Transverse colon (tissue), 4 donors: ENCODE measurements around the gene MCOLN3. TPM values are rescaled to one million over a fixed set of nuclear protein-coding genes. Genes with fewer than 3 reads are reported as not detected.

Experiments used
- DNase-seq: peaks from one replicate; pipeline ENCODE4 v3.0.0-alpha.2; 2019
- H3K27ac ChIP-seq, 4 donors: fragments of 200-600 bp; sonication (generic); 2 replicates each; pipeline ENCODE4 v1.5.1; 2016 to 2018; ENCODE audit warnings: inconsistent platforms in 4 of 4
- H3K27me3 ChIP-seq: fragments of 200-600 bp; sonication (generic); 2 replicates; pipeline ENCODE4 v1.5.1; 2017; ENCODE audit warnings: inconsistent platforms
- H3K36me3 ChIP-seq, 4 donors: fragments of 200-600 bp; sonication (generic); 2 replicates each; pipeline ENCODE4 v1.5.1; 2017 to 2019; ENCODE audit warnings: inconsistent platforms in 4 of 4
- H3K4me1 ChIP-seq, 4 donors: fragments of 200-600 bp; sonication (generic); 2 replicates each; pipeline ENCODE4 v1.5.1; 2017 to 2020; ENCODE audit warnings: inconsistent platforms in 4 of 4
- H3K4me3 ChIP-seq, 4 donors: fragments of 200-600 bp; sonication (generic); 1 replicate in 1 of 4; 2 replicates in 3 of 4; pipeline versions ENCODE4 v1.5.1 to v1.6.1; 2017 to 2019; ENCODE audit warnings: inconsistent platforms in 4 of 4
- H3K9me3 ChIP-seq, 2 donors: fragments of 200-600 bp; sonication (generic); 2 replicates each; pipeline ENCODE4 v1.5.1; 2017 to 2019; ENCODE audit warnings: inconsistent platforms in 2 of 2
- CTCF ChIP-seq, 5 experiments: fragments of 200-600 bp in 3 of 5; fragments of 450-650 bp in 2 of 5; sonication (generic) in 3 of 5; IDR thresholded peaks; 1 replicate in 2 of 5; 2 replicates in 3 of 5; pipeline ENCODE4 v1.5.1; 2016 to 2017; ENCODE audit warnings: antibody characterized with exemption in 5 of 5, inconsistent platforms in 3 of 5, mild to moderate bottlenecking in 2 of 5, moderate library complexity in 1 of 5
- EP300 ChIP-seq: sonication (generic); formaldehyde crosslinking; IDR thresholded peaks from one replicate; pipeline ENCODE4 v1.6.1; 2017; ENCODE audit warnings: antibody characterized with exemption, low read depth
- POLR2A ChIP-seq: fragments of 450-650 bp; IDR thresholded peaks from one replicate; pipeline ENCODE4 v1.6.1; 2016; ENCODE audit warnings: antibody characterized with exemption, mild to moderate bottlenecking, moderate library complexity
- POLR2AphosphoS5 ChIP-seq, 3 donors: sonication (generic); formaldehyde crosslinking; IDR thresholded peaks; one replicate each; pipeline ENCODE4 v1.6.1; 2016; ENCODE audit warnings: antibody characterized with exemption in 3 of 3
- WGBS, 2 donors: methylation state at CpG; one replicate each; pipeline ENCODE4 v1.1.5; 2018; ENCODE audit warnings: low coverage in 1 of 2; 5-methylcytosine and 5-hydroxymethylcytosine counted together
- in situ Hi-C, 4 donors: fragments of 200-750 bp; cut with MboI; loops; one replicate each; pipeline versions ENCODE4 v1.15.0 to v1.15.1; 2017; ENCODE audit warnings: low sequenced_read_pairs in 3 of 4, low pct_ligation_motif_present in 1 of 4, low pct_unique_long_range_greater_than_20kb in 1 of 4
- intact Hi-C: fragments of 100-400 bp; cut with DNase I; formaldehyde crosslinking; loops from one replicate; pipeline ENCODE4 v1.15.1; 2023; ENCODE audit warnings: low total_unique reads
- total RNA-seq, 4 donors: library from RNA; depleted of rRNA; stranded (reverse); fragments of >200 nt; gene quantifications; one replicate each; pipeline ENCODE4 v1.1.0, GENCODE V29; 2016

Gene MCOLN3
- total RNA-seq, 4 donors from 2014 or later = 1.9 to 7.6 TPM; not detected in 2

GRCh38 chr1:85041793-85042192, 6.5 kb downstream of the MCOLN3 start:
- no peaks in the 10 kb centered on the region for H3K9me3 ChIP-seq
- 95 to 100% methylated on average over 2 to 5 of the region's 5 CpGs for WGBS, 2 donors
- no peaks in the 10 kb centered on the region for H3K36me3 ChIP-seq
- no peak overlapping the region for H3K27ac ChIP-seq
- no peaks in the 10 kb centered on the region for H3K4me1 ChIP-seq
- H3K27me3 ChIP-seq = peaks cover 24% of the 10 kb centered on the region
- in situ Hi-C loops = loop anchor here in 1 of 4 donors (25.0 kb wide), 1 partner anchor 254 kb away; no protein-coding TSS in a partner anchor
- H3K4me3 ChIP-seq = no peak overlapping the region
- intact Hi-C loops = no loop called here
- TF ChIP-seq EP300 = no peak
- no peak for TF ChIP-seq POLR2AphosphoS5 (IDR thresholded peaks at IDR 0.05)
- TF ChIP-seq CTCF (IDR thresholded peaks at IDR 0.05) = no peak
- TF ChIP-seq POLR2A = no peak
- DNase-seq = no peak

- Histone ChIP-seq H3K4me1 (no peaks in the 10 kb centered on the region), H3K36me3 (no peaks in the 10 kb centered on the region), H3K27me3 (no peaks in the 10 kb centered on the region), H3K9me3 (no peaks in the 10 kb centered on the region), H3K4me3 (no peak overlapping the region), H3K27ac (no peak overlapping the region)
- intact Hi-C loops (loop anchor here (5.0 kb wide), 1 partner anchor 76 kb away; no protein-coding TSS in a partner anchor), in situ Hi-C loops (loop anchor here in 1 of 4 donors (25.0 kb wide), 1 partner anchor 246 kb away; no protein-coding TSS in a partner anchor)
- WGBS, 2 donors = 77 to 79% methylated on average over 2 of the region's 2 CpGs
- TF ChIP-seq CTCF (IDR thresholded peaks at IDR 0.05) (no peak), POLR2AphosphoS5 (IDR thresholded peaks at IDR 0.05) (no peak), EP300 (no peak), POLR2A (no peak)
- DNase-seq = no peak
Observed at GRCh38 chr1:85033221-85033620, 15.1 kb downstream of the MCOLN3 start.

- Histone ChIP-seq H3K4me1 (no peaks in the 10 kb centered on the region), H3K9me3 (no peaks in the 10 kb centered on the region), H3K27ac (no peak overlapping the region), H3K27me3 (no peaks in the 10 kb centered on the region), H3K36me3 (no peaks in the 10 kb centered on the region), H3K4me3 (no peak overlapping the region)
- no peak for DNase-seq
- TF ChIP-seq CTCF (IDR thresholded peaks at IDR 0.05) = no peak
- TF ChIP-seq POLR2A = no peak
- TF ChIP-seq POLR2AphosphoS5 (IDR thresholded peaks at IDR 0.05) = no peak
- no peak for TF ChIP-seq EP300
- intact Hi-C loops (loop anchor here (5.0 kb wide), 1 partner anchor 73 kb away; no protein-coding TSS in a partner anchor), in situ Hi-C loops (loop anchor here in 1 of 4 donors (25.0 kb wide), 1 partner anchor 243 kb away; no protein-coding TSS in a partner anchor)
Observed at GRCh38 chr1:85030536-85030935, 17.8 kb downstream of the MCOLN3 start.

- no peak overlapping the region for H3K4me3 ChIP-seq
- H3K9me3 ChIP-seq = no peaks in the 10 kb centered on the region
- no peak for DNase-seq
- H3K27me3 ChIP-seq = no peaks in the 10 kb centered on the region
- TF ChIP-seq POLR2A (no peak), CTCF (IDR thresholded peaks at IDR 0.05) (no peak), POLR2AphosphoS5 (IDR thresholded peaks at IDR 0.05) (no peak)
- no peaks in the 10 kb centered on the region for H3K36me3 ChIP-seq
- in situ Hi-C loops (loop anchor here in 1 of 4 donors (5.0 to 25.0 kb wide), 2 partner anchors 81 to 241 kb away; no protein-coding TSS in a partner anchor), intact Hi-C loops (no loop called here)
- 75 to 79% methylated on average over 3 of the region's 3 CpGs for WGBS, 2 donors
- H3K4me1 ChIP-seq = no peaks in the 10 kb centered on the region
- H3K27ac ChIP-seq = no peak overlapping the region
Observed at GRCh38 chr1:85028151-85028550, 20.1 kb downstream of the MCOLN3 start.
